SKM-1 treated with dmso at 0.1 percent for 144 hours (cell line): Measurements from ENCODE around the gene ZDHHC8.

Experiments
- DNase-seq: peaks from one replicate; lab custom pipeline; 2025; ENCODE audit not compliant: unreplicated experiment; lab: John Stamatoyannopoulos, UW

The ZDHHC8 gene, protein sequence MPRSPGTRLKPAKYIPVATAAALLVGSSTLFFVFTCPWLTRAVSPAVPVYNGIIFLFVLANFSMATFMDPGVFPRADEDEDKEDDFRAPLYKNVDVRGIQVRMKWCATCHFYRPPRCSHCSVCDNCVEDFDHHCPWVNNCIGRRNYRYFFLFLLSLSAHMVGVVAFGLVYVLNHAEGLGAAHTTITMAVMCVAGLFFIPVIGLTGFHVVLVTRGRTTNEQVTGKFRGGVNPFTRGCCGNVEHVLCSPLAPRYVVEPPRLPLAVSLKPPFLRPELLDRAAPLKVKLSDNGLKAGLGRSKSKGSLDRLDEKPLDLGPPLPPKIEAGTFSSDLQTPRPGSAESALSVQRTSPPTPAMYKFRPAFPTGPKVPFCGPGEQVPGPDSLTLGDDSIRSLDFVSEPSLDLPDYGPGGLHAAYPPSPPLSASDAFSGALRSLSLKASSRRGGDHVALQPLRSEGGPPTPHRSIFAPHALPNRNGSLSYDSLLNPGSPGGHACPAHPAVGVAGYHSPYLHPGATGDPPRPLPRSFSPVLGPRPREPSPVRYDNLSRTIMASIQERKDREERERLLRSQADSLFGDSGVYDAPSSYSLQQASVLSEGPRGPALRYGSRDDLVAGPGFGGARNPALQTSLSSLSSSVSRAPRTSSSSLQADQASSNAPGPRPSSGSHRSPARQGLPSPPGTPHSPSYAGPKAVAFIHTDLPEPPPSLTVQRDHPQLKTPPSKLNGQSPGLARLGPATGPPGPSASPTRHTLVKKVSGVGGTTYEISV

DNA sequence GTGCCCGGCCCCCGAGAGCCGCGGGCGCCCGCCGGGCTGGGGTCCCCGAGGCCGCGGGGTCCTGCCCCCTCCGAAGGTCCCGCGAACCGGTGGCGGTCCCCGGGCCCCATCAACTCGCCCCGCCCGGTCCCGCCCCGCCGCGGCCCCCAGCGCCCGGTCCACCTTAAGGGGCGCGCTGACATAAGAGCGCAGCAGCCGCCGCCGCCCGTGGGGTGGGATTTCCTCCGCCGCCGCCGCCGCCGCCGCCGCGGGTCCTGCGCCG, at the start of gene ZDHHC8:
ZDHHC8 (plus strand) TSS at position 208 of the 262 bp plus-strand sequence. CDS start 144 bp downstream, outside the sequence.
- no peak for DNase-seq

DNA sequence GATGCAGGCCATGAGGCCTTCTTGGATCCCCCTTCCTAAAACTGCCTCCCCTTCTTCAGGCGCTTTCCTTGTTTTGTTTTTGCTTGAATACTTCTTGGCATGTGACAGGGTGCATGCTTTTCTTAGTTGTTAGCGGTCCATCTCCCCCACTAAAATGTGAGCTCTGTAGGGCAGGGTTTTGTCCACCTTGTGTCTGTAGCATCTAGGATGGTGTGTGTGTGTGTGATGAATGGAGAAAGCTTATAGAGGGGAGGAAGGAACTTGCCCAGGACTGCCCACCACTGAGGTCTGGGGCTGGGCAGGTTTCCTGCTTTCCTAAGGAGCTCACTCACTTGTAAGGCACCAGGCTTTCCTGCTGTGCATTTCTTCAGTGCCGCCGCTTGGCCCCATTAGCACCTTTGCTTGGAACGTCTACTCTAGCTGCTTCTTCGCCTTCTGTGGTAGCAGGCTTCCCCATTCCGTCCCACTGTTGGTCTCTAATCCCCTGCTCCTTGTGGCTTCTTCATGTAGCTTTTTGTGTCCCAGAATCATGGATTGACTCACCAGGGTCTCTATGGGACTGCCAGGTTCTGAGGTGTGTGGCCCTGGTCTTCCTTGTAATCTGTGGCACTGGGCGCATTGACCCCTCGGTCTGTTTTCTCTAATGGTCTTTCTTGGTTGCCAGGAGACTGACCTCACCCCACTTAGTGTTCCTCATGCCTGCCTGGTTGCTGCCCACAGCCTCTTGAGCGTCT, 48.3 kb upstream of the ZDHHC8 start:
- DNase-seq = no peak

DNA sequence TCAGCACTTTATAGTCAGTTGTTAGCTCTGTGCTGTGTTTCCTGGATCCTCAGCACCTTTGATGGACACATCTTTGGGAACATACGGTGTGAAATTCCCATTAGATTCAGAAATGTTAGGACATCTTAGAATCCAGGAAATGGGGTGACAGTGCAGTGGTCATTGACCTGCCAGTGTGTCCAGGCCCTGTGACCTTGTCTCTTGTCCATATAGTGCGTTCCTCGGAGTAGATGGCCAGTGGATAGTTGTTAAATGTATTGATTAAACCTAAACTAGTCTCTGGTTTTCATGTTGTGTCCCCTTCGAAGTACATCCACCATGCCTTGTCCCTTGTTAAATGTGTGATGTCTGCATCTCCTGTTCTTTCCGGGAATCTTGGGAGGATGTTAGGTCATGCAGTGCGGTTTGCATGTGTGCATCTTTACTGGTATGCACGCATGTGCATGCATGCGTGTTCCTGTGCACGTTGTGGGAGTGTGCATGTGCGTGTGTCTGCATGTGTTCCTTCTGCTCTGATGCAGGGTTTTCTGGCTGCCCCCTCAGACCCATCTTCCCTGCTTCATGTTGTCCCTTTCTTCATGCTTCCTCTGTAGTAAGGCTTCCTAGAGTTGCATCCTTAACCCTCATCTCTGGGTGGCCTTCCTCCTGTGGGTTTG, 47.6 kb upstream of the ZDHHC8 start:
- no peak for DNase-seq

- DNase-seq = peak; percentile 19
Observed at GRCh38 chr22:20084547-20085413, 46.8 kb upstream of the ZDHHC8 start.

DNA sequence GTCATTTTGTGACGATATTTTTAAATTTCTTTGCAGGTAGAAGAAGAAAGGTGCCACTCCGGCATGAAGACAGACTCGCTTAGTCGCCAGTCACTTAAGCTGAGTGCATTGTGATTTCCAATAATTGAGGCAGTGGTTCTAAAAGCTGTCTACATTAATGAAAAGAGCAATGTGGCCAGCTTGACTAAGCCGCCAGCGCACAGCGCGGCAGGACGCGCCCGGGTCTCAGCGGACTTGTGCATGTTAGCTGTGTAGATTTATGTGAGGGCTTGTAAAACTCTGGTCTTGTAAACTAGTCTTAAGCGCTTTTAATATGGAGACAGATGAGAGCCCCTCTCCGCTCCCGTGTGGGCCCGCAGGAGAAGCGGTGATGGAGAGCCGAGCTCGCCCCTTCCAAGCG, 46.0 kb upstream of the ZDHHC8 start:
- DNase-seq = no peak

DNA sequence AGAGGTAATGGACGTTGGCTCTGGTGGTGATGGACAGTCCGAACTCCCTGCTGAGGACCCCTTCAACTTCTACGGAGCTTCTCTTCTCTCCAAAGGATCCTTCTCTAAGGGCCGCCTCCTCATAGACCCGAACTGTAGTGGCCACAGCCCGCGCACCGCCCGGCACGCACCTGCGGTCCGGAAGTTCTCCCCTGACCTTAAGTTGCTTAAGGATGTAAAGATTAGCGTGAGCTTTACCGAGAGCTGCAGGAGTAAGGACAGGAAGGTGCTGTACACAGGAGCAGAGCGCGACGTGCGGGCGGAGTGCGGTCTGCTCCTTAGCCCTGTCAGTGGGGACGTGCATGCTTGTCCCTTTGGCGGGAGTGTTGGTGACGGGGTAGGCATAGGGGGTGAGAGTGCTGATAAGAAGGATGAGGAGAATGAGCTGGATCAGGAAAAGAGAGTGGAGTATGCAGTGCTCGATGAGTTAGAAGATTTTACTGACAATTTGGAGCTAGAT, 45.5 kb upstream of the ZDHHC8 start:
- no peak for DNase-seq

DNA sequence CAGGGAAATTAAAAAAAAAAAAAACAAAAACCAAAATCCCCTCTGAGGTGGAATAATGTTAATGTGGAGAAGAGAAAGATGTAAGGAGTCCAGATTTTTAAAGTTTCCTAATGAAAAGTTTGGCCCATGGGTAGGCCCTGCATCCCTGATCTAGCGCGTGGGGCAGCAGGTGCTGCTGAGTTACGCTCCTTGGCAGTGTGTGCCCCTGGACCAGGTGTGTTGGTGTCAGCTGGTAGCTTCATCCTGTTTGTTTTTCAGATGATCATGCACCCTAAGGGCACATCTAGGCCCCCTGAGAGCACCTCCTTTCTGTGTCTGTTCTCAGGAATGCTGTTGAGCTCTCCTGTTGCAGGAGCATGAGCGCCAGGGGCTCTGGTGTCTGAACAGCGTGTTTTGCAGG, 44.8 kb upstream of the ZDHHC8 start:
- DNase-seq = no peak

GRCh38 chr22:20087319-20088262, 44.0 kb upstream of the ZDHHC8 start:
- DNase-seq = no peak

DNA sequence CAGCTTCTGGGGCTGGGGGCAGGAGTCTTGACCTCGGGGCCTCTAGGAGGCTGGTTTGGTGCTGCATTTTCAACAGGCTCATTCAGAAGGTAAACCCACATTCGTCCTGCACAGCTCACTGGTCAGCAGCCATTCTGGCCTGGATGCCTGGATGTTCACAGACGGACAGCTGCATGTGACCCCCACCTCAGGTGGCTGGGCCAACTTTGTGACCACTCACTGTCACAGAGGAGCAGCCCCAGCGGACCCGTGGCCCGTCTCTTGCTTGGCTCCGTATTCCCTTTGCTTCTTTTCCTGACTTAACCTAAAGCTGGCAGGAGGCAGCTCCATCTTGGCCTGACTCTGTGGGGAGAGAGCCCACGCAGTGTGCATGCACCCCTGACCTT, 43.3 kb upstream of the ZDHHC8 start:
- DNase-seq = no peak

GRCh38 chr22:20089226-20089976, 42.2 kb upstream of the ZDHHC8 start:
- no peak for DNase-seq

- DNase-seq = no peak
Observed at GRCh38 chr22:20089977-20090729, 41.5 kb upstream of the ZDHHC8 start.

DNA sequence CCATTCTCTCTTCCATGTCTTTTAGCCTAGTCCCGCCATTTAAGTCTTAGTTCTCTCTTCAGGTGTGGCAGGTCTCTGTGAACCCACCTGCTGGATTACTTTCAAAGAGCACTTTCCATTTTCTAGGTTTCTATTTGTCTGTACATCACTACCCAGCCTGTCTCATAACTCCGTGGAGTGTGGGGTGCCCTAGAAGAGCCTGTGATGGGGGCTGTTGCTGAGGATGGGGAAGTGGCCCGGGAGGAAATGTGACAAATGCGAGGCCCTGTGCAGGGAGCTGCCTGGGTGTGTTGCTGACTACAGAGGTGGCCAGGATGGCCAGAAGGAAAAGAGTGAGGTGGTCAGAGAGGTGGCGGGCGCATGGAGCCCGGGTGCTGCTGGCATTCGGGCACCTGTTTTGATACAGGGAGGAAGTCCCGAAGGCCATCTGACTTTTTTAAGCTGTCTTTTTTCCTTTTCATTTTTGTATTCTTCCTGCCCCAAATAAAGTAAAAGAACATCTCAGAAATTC, 40.8 kb upstream of the ZDHHC8 start:
- no peak for DNase-seq

DNA sequence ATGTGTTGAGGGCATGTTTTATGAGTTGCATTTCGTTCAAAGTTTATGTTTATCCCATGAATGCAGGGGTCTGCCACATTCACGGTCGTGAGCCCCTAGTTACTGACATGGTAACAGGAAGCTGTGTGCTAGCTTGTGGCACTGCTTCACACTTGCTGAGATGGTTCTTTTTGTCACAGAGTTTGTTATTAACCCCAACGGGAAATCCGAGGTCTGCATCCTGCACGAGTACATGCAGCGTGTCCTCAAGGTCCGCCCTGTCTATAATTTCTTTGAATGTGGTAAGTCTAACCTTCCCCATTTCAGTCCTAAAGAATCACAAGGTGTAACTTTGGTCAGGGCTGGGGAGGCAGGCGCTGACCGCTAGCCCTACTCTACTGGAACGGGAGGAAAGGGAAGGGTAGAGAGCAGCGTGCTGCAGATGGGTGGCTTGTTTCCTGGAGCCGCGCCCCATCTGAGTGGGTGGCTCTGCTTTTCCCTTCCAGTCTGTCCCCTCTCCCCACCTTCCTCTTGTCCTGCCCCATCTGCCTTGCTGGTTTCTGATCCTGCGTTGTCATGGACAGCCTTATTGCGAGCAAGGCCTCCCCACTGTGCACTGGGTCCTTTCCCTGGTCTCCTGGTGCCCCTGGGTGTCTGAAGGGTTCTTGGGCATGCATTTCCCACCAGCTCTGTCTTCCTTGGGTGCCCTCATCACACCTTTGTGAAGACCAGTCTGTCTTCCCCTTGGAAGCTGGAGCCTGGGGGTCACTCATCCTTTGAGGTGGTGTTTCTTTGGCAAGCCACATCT, 39.7 kb upstream of the ZDHHC8 start:
- no peak for DNase-seq

DNA sequence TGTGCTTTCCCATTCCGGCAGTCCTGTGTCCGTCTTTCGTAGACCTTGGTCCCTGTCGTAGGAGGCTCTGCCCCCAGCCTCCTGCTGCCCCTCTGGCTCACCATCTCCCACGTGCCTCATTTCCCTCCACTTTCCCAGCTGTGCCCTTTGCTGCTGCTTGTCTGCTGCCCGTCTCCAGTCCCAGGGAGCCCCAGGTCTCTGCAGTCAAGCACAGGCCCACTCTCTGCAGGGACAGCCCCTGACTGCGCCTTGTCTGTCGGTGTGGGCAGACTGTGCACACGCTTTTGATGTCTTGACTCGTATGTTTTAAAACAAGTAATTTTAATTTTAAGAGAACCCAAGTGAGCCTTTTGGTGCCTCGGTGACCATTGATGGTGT, 39.1 kb upstream of the ZDHHC8 start:
- no peak for DNase-seq

GRCh38 chr22:20093418-20094196, 38.0 kb upstream of the ZDHHC8 start:
- no peak for DNase-seq

- no peak for DNase-seq
Observed at GRCh38 chr22:20094197-20094807, 37.3 kb upstream of the ZDHHC8 start.
